GM12872 (cell line): Measurements from ENCODE around the gene COBL.

Source experiments
- CTCF ChIP-seq: IDR thresholded peaks from 3 replicates; pipeline ENCODE4 v1.5.1; 2011; ENCODE audit warnings: low read depth, mild to moderate bottlenecking, low read length, moderate library complexity; ENCODE audit not compliant: insufficient read depth

Gene COBL

GRCh38 chr7:50974240-50974639 is 342.4 kb downstream of the COBL start:
- no peak for TF ChIP-seq CTCF

- no peak for TF ChIP-seq CTCF
Observed at GRCh38 chr7:50973814-50974213, 342.8 kb downstream of the COBL start.

- TF ChIP-seq CTCF: no peak
Observed at GRCh38 chr7:50970092-50970491, 346.5 kb downstream of the COBL start.
